Heart right ventricle (tissue), 16 donors: ENCODE results near the gene WT1. TPM values are rescaled to one million over a fixed set of nuclear protein-coding genes. Genes with fewer than 3 reads are reported as not detected.

Experiments
- ATAC-seq, 8 donors: fragments of 200-7000 bp; cut with Tn5 transposase; one replicate each; pipeline ENCODE4 v1.9.1; 2020; ENCODE audit warnings: mild to moderate bottlenecking in 8 of 8, moderate library complexity in 8 of 8, moderate number of reproducible peaks in 1 of 8
- DNase-seq, 2 donors: peaks; one replicate each; pipeline ENCODE4 v3.0.0-alpha.2; 2020
- H3K27ac ChIP-seq, 10 donors: fragments of 200-600 bp; sonication (generic) in 2 of 10; one replicate each; pipeline versions ENCODE4 v1.5.0 to v1.8.0; 2020 to 2022; ENCODE audit warnings: mild to moderate bottlenecking in 3 of 10
- H3K27me3 ChIP-seq, 7 donors: fragments of 200-600 bp; one replicate each; pipeline ENCODE4 v1.8.0; 2021 to 2022; ENCODE audit warnings: mild to moderate bottlenecking in 2 of 7
- H3K36me3 ChIP-seq, 9 donors: fragments of 200-600 bp; sonication (generic) in 1 of 9; one replicate each; pipeline versions ENCODE4 v1.5.0 to v1.8.0; 2020 to 2022; ENCODE audit warnings: mild to moderate bottlenecking in 2 of 9
- H3K4me1 ChIP-seq, 9 donors: fragments of 200-600 bp; sonication (generic) in 1 of 9; one replicate each; pipeline versions ENCODE4 v1.5.0 to v1.8.0; 2020 to 2022; ENCODE audit warnings: mild to moderate bottlenecking in 4 of 9
- H3K4me3 ChIP-seq, 10 donors: fragments of 200-600 bp; sonication (generic) in 2 of 10; one replicate each; pipeline versions ENCODE4 v1.5.0 to v1.8.0; 2020 to 2022; ENCODE audit warnings: mild to moderate bottlenecking in 7 of 10, moderate library complexity in 2 of 10
- H3K9me3 ChIP-seq, 11 donors: fragments of 200-600 bp in 10 of 11; sonication (generic) in 2 of 11; one replicate each; pipeline versions ENCODE4 v1.5.0 to v1.8.0; 2013 to 2022; ENCODE audit warnings: mild to moderate bottlenecking in 2 of 11, control low read depth in 1 of 11, moderate library complexity in 1 of 11
- CTCF ChIP-seq, 9 donors: fragments of 200-600 bp; sonication (generic) in 2 of 9; IDR thresholded peaks; one replicate each; pipeline versions ENCODE4 v1.5.0 to v1.8.0; 2021 to 2022; ENCODE audit warnings: antibody characterized with exemption in 9 of 9, mild to moderate bottlenecking in 5 of 9, moderate library complexity in 1 of 9
- WGBS, 2 donors: extraction: QIAGEN DNeasy Blood & Tissue Kit; methylation state at CpG; one replicate each; pipeline ENCODE4 v1.1.7; 2013; ENCODE audit warnings: inconsistent platforms in 1 of 2; 5-methylcytosine and 5-hydroxymethylcytosine counted together
- intact Hi-C, 10 donors: fragments of 100-400 bp; cut with DNase I; formaldehyde crosslinking; loops; one replicate each; pipeline versions ENCODE4 v1.11.1 to v1.14.2; 2022
- polyA plus RNA-seq, 2 donors: library from polyadenylated mRNA; stranded (reverse); fragments of 200-250 nt; gene quantifications; one replicate each; pipeline ENCODE4 v1.2.3, GENCODE V29; 2013
- total RNA-seq, 10 donors: library from RNA; stranded (reverse); fragmentation: NEBNext Ultra II Directional in 3 of 10; extraction: Animal tissue kit (Norgen Biotek cat#: 25700) in 3 of 10; gene quantifications; one replicate each; pipeline versions ENCODE4 v1.2.1 to v1.2.4, GENCODE V29; 2021 to 2023
- donor health status: Arrhythmogenic right ventricular cardiomyopathy.
- donor health status: ischemic (EF 13 %, LVEDD 7.1; RV severe dilation, severe dysfunction).
- donor health status: healthy with polysubstance abuse.
- donor health status: DM: no; HTN: yes; CAD: no.
- donor health status: DM: no; HTN: no; CAD: no.
- donor health status: ischemic (EF 25% LVEDD 6.9; RV normal size, moderate dysfunction).
- donor health status: ischemic (EF 25% LVEDD 5.7; RV mildly dilated, moderate dysfunction).
- donor health status: healthy.
- donor health status: DM: yes; HTN: yes; CAD: no.
- donor health status: Ischemic cardiomyopathy.
- donor health status: ischemic (EF 35%, LVEDD 5.7; RV mildly dilated, moderate dysfunction).
- donor health status: nonischemic (EF 11% LVEDD 7.7; RV severe dilation, severe dysfunction).
- donor health status: DM: yes; HTN: yes; CAD: no.
- donor health status: PGD.
- donor health status: ischemic (EF 29% LVEDD 5.4; RV normal size, mild dysfunction).
- donor health status: nonischemic (EF 23%, LVEDD 6.1; RV moderate dilation, normal function).

Gene WT1
- total and polyA plus RNA-seq, 12 donors, result 1.2 to 4.6 (median 2.8) TPM

GRCh38 chr11:32438866-32439489, 3.6 kb upstream of the WT1 start:
- Histone ChIP-seq H3K9me3 (no peaks in the 10 kb centered on the region), H3K36me3 (peaks cover 0 to 14% (median 0%) of the 10 kb centered on the region in 9 donors), H3K4me3 (peak overlapping the region in 7 of 10 donors; percentile 12 to 32 (median 23)), H3K27me3 (peaks cover 9 to 99% (median 81%) of the 10 kb centered on the region in 7 donors), H3K27ac (no peak overlapping the region), H3K4me1 (peaks cover 0 to 51% (median 27%) of the 10 kb centered on the region in 9 donors)
- 27 to 36% methylated on average over 47 of the region's 47 CpGs for WGBS, 2 donors
- DNase-seq (no peak), ATAC-seq (peak in 1 of 8 donors; percentile 9)
- TF ChIP-seq CTCF (IDR thresholded peaks at IDR 0.05), result no peak
- intact Hi-C loops, result loop anchor here in 3 of 10 donors (5.0 to 10.0 kb wide), 3 partner anchors 136 to 146 kb away; partner anchors contain the start of gene EIF3M (in 2 of the 3)

GRCh38 chr11:32438346-32438865, 3.1 kb upstream of the WT1 start:
- 30 to 38% methylated on average over 16 of the region's 16 CpGs for WGBS, 2 donors
- no peak for TF ChIP-seq CTCF (IDR thresholded peaks at IDR 0.05)
- Histone ChIP-seq H3K4me3 (peak overlapping the region in 2 of 10 donors; percentile 66 to 69), H3K4me1 (peaks cover 0 to 57% (median 27%) of the 10 kb centered on the region in 9 donors), H3K27me3 (peaks cover 9 to 100% (median 86%) of the 10 kb centered on the region in 7 donors), H3K27ac (peak overlapping the region in 1 of 10 donors; percentile 44), H3K36me3 (peaks cover 0 to 14% (median 0%) of the 10 kb centered on the region in 9 donors), H3K9me3 (no peaks in the 10 kb centered on the region)
- DNase-seq (no peak), ATAC-seq (no peak)
- intact Hi-C loops, result loop anchor here in 3 of 10 donors (5.0 to 10.0 kb wide), 3 partner anchors 136 to 146 kb away; partner anchors contain the start of gene EIF3M (in 2 of the 3)

- Histone ChIP-seq H3K4me3 (peak overlapping the region in 6 of 10 donors; percentile 3 to 71 (median 66)), H3K27me3 (peaks cover 9 to 100% (median 93%) of the 10 kb centered on the region in 7 donors), H3K4me1 (peaks cover 0 to 64% (median 28%) of the 10 kb centered on the region in 9 donors), H3K9me3 (no peaks in the 10 kb centered on the region), H3K27ac (peak overlapping the region in 1 of 10 donors; percentile 95), H3K36me3 (peaks cover 0 to 14% (median 0%) of the 10 kb centered on the region in 9 donors)
- intact Hi-C loops, result loop anchor here in 4 of 10 donors (2.0 to 10.0 kb wide), 4 partner anchors 51 to 147 kb away; partner anchors contain the start of gene EIF3M (in 2 of the 4)
- 21 to 26% methylated on average over 42 of the region's 42 CpGs for WGBS, 2 donors
- TF ChIP-seq CTCF (IDR thresholded peaks at IDR 0.05), result no peak
- ATAC-seq (no peak), DNase-seq (no peak)
Observed at GRCh38 chr11:32437495-32438345, 2.4 kb upstream of the WT1 start.
